GM18858 (cell line): ENCODE results near the gene ALOXE3.

Experiments used
- ATAC-seq: cut with Tn5 transposase; IDR thresholded peaks from one replicate; pipeline ENCODE4 v1.9.1; 2021; ENCODE audit not compliant: unreplicated experiment

ALOXE3 gene

GRCh38 chr17:8154608-8155155 is 36.4 kb upstream of the ALOXE3 start:
- no peak for ATAC-seq

- no peak for ATAC-seq
Measured at GRCh38 chr17:8153957-8154607, 35.8 kb upstream of the ALOXE3 start.

GRCh38 chr17:8153525-8153956 is 35.2 kb upstream of the ALOXE3 start:
- no peak for ATAC-seq

GRCh38 chr17:8153031-8153451 is 34.7 kb upstream of the ALOXE3 start:
- ATAC-seq, result no peak

GRCh38 chr17:8152112-8152775 is 33.9 kb upstream of the ALOXE3 start, which contains the start of gene PER1:
TSS of gene PER1 (minus strand) at chr17:8152404. CDS start at chr17:8150706, 1,698 bp downstream.
- no peak for ATAC-seq

- no peak for ATAC-seq
Measured at GRCh38 chr17:8151641-8152111, 33.4 kb upstream of the ALOXE3 start.

GRCh38 chr17:8151120-8151640 is 32.9 kb upstream of the ALOXE3 start:
- ATAC-seq, result no peak

- ATAC-seq, result no peak
Measured at GRCh38 chr17:8150194-8151119, 32.1 kb upstream of the ALOXE3 start.

GRCh38 chr17:8149419-8150193 is 31.3 kb upstream of the ALOXE3 start:
- ATAC-seq, result no peak

GRCh38 chr17:8148560-8148959 is 30.2 kb upstream of the ALOXE3 start:
- ATAC-seq, result no peak

GRCh38 chr17:8147805-8148404 is 29.6 kb upstream of the ALOXE3 start:
- no peak for ATAC-seq

GRCh38 chr17:8147141-8147804 is 29.0 kb upstream of the ALOXE3 start:
- no peak for ATAC-seq

GRCh38 chr17:8146381-8147140 is 28.2 kb upstream of the ALOXE3 start:
- no peak for ATAC-seq

GRCh38 chr17:8145811-8146210 is 27.5 kb upstream of the ALOXE3 start:
- no peak for ATAC-seq

- ATAC-seq, result no peak
Measured at GRCh38 chr17:8144401-8145231, 26.3 kb upstream of the ALOXE3 start.

- no peak for ATAC-seq
Measured at GRCh38 chr17:8143581-8144400, 25.5 kb upstream of the ALOXE3 start.
